ENCODE results near the gene ANXA3. TPM values are rescaled to one million over a fixed set of nuclear protein-coding genes. Genes with fewer than 3 reads are reported as not detected.

Gene ANXA3
- total RNA-seq, 1 donor from 2014 or later: 1.9 TPM

DNA sequence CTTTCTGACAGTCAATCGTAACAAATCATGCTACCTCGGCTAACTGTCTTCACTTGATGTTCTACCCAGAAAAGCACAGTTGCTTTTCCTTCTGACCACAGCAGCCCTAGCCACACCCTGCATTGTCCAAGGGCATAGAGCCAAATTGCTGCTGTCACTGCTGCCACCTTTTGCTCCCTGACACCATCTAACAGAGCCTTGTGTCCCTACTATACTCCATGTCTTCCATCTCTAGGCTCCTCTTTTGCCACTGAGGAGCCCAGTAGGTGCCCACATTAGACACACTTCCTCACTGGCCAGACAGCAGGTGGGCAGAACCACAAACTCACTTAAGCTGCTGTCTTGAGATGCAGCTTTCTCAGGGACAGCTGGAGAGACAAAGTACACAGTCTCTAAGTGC lies 91.4 kb downstream of the ANXA3 start:
- H3K27ac Mint-ChIP-seq: no peak overlapping the region
- H3F3A ChIP-seq (ENCODE audit: low read depth): no peaks in the 10 kb centered on the region
- no peaks in the 10 kb centered on the region for H3K27me3 ChIP-seq
- H3K9me3 Mint-ChIP-seq: no peaks in the 10 kb centered on the region
- no peaks in the 10 kb centered on the region for H3K9me3 ChIP-seq (ENCODE audit: low read depth)
- no peak overlapping the region for H3K9ac ChIP-seq
- no peaks in the 10 kb centered on the region for H3K79me2 ChIP-seq (ENCODE audit: low read depth)
- H2AFZ ChIP-seq (replicated peaks): peak overlapping the region; percentile 44
- no peaks in the 10 kb centered on the region for H3K36me3 ChIP-seq
- DNase-seq (ENCODE audit: low spot score): no peak
- H3K4me2 ChIP-seq: no peak overlapping the region
- no peak for TF ChIP-seq EZH2 (IDR thresholded peaks at IDR 0.05)
- TF ChIP-seq EZH2phosphoT487 (IDR thresholded peaks at IDR 0.05): no peak
- TF ChIP-seq, protein P1, sequence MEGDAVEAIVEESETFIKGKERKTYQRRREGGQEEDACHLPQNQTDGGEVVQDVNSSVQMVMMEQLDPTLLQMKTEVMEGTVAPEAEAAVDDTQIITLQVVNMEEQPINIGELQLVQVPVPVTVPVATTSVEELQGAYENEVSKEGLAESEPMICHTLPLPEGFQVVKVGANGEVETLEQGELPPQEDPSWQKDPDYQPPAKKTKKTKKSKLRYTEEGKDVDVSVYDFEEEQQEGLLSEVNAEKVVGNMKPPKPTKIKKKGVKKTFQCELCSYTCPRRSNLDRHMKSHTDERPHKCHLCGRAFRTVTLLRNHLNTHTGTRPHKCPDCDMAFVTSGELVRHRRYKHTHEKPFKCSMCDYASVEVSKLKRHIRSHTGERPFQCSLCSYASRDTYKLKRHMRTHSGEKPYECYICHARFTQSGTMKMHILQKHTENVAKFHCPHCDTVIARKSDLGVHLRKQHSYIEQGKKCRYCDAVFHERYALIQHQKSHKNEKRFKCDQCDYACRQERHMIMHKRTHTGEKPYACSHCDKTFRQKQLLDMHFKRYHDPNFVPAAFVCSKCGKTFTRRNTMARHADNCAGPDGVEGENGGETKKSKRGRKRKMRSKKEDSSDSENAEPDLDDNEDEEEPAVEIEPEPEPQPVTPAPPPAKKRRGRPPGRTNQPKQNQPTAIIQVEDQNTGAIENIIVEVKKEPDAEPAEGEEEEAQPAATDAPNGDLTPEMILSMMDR (IDR thresholded peaks at IDR 0.05): no peak
- H3K27me3 Mint-ChIP-seq (ENCODE audit: insufficient read depth, low read depth): peaks cover 4% of the 10 kb centered on the region
- no peaks in the 10 kb centered on the region for H3K4me1 ChIP-seq
- H3K4me3 ChIP-seq: no peak overlapping the region
- no peaks in the 10 kb centered on the region for H4K20me1 ChIP-seq (ENCODE audit: low read depth)
- H3K4me1 Mint-ChIP-seq: peaks cover 4% of the 10 kb centered on the region
- H3K27ac ChIP-seq: no peak overlapping the region
- H3K36me3 Mint-ChIP-seq: no peaks in the 10 kb centered on the region
- no peak overlapping the region for H3K4me3 Mint-ChIP-seq

DNA sequence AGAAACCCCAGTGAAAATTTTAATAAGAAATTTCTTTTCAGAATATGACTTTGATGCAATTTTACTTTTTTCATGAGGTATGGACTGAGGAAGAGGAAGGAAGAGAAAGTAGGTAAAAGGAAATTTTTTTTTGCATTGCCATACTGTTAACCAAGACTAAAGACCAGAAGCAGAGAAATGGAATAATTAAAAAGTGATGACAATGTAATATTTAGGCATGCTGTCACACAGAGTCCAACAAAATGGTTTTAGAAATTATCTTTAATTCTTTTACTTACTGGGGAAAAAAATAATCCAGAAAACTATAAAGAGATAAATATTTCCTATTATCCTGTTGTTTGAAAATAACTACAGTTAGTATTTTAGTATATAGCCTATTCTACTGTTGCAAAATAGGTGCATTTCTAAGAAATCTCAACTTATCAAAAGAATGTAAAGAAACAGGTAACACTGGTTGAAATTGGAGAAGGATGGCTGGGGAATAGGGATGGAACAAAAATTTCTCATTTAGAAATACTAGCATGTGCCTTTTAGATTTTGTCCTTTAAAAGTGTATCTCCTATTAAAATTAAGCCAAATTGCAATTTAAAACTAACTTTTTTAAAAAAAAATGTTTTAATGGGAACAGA lies 92.6 kb downstream of the ANXA3 start:
- no peak for DNase-seq (ENCODE audit: low spot score)
- Histone ChIP-seq H3K4me3 (no peak overlapping the region), H3K9ac (no peak overlapping the region), H3K79me2 (ENCODE audit: low read depth) (no peaks in the 10 kb centered on the region), H3K27me3 (no peaks in the 10 kb centered on the region), H3F3A (ENCODE audit: low read depth) (no peaks in the 10 kb centered on the region), H2AFZ (replicated peaks) (no peak overlapping the region), H4K20me1 (ENCODE audit: low read depth) (no peaks in the 10 kb centered on the region), H3K4me1 (no peaks in the 10 kb centered on the region), H3K4me2 (no peak overlapping the region), H3K27ac (no peak overlapping the region), H3K36me3 (no peaks in the 10 kb centered on the region), H3K9me3 (ENCODE audit: low read depth) (no peaks in the 10 kb centered on the region)
- H3K4me1 Mint-ChIP-seq: no peaks in the 10 kb centered on the region
- no peaks in the 10 kb centered on the region for H3K36me3 Mint-ChIP-seq
- TF ChIP-seq EZH2phosphoT487 (IDR thresholded peaks at IDR 0.05) (no peak), EZH2 (IDR thresholded peaks at IDR 0.05) (no peak)
- TF ChIP-seq, protein P1 (IDR thresholded peaks at IDR 0.05): no peak
- H3K4me3 Mint-ChIP-seq: no peak overlapping the region
- H3K27me3 Mint-ChIP-seq (ENCODE audit: insufficient read depth, low read depth): peaks cover 2% of the 10 kb centered on the region
- H3K9me3 Mint-ChIP-seq: no peaks in the 10 kb centered on the region
- no peak overlapping the region for H3K27ac Mint-ChIP-seq

DNA sequence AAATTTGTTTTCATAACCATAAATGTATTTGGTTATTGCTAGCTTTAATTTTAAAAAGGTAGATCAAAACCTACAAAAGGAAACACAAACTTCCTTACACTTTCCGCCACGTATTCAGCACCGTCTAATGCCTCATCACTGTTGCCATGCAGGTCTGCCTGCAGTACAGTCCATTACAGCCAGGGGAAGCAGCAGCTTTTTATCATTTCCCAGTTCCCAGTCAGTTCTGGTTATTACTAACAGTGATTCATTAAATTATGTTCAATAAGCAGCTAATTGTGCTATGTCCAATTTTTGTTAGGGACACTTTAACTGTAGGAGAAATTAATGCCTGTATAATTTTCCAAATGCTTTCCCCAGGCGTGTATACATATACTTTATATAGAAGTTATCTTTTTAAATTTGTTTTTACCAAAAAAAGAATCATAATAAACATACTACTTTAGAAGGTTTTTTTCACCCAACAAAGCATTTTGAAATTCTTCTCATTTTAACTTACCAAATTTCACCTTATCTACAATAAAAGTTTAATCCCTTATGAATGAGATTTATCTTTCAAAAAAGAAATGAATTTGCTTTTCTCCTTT lies 93.3 kb downstream of the ANXA3 start:
- no peaks in the 10 kb centered on the region for H4K20me1 ChIP-seq (ENCODE audit: low read depth)
- H3K27ac Mint-ChIP-seq: no peak overlapping the region
- H3K27me3 Mint-ChIP-seq (ENCODE audit: insufficient read depth, low read depth): peaks cover 2% of the 10 kb centered on the region
- H3F3A ChIP-seq (ENCODE audit: low read depth): no peaks in the 10 kb centered on the region
- H3K27ac ChIP-seq: no peak overlapping the region
- no peak overlapping the region for H3K9ac ChIP-seq
- no peaks in the 10 kb centered on the region for H3K4me1 Mint-ChIP-seq
- H3K9me3 ChIP-seq (ENCODE audit: low read depth): no peaks in the 10 kb centered on the region
- H3K79me2 ChIP-seq (ENCODE audit: low read depth): no peaks in the 10 kb centered on the region
- no peaks in the 10 kb centered on the region for H3K9me3 Mint-ChIP-seq
- no peaks in the 10 kb centered on the region for H3K36me3 ChIP-seq
- no peaks in the 10 kb centered on the region for H3K36me3 Mint-ChIP-seq
- TF ChIP-seq, protein P1 (IDR thresholded peaks at IDR 0.05): peak; percentile 75
- no peak for TF ChIP-seq EZH2 (IDR thresholded peaks at IDR 0.05)
- H3K4me3 Mint-ChIP-seq: no peak overlapping the region
- H3K4me2 ChIP-seq: no peak overlapping the region
- H3K4me1 ChIP-seq: no peaks in the 10 kb centered on the region
- DNase-seq (ENCODE audit: low spot score): peak; percentile 52
- no peak overlapping the region for H3K4me3 ChIP-seq
- H3K27me3 ChIP-seq: no peaks in the 10 kb centered on the region
- H2AFZ ChIP-seq (replicated peaks): no peak overlapping the region
